ENCODE data around the gene KMT2C. TPM values are rescaled to one million over a fixed set of nuclear protein-coding genes. Genes with fewer than 3 reads are reported as not detected.

The KMT2C gene
- total and polyA plus RNA-seq, 2 of the 13 experiments (the other 11 are each of a cell fraction or from before 2014, with no cell fraction given): 7.1 to 14.4 TPM

GRCh38 chr7:152463709-152464311 is 28.0 kb upstream of the KMT2C start (continued):
- TF ChIP-seq AHDC1 (CRISPR knock-in tag; IDR thresholded peaks at IDR 0.05; ENCODE audit: borderline replicate concordance) (peak; percentile 24; the same call in 1 of the 2 replicates), ZNF451 (CRISPR knock-in tag; IDR thresholded peaks at IDR 0.05) (0 out of 2 replicates have a peak, but pooled peaks have one; percentile 45), RXRA (CRISPR knock-in tag; IDR thresholded peaks at IDR 0.05) (peak; percentile 38; the same call in 1 of the 2 replicates), HDAC1 (CRISPR knock-in tag; IDR thresholded peaks at IDR 0.05) (no peak; the same call in 1 of the 2 replicates), THAP11 (CRISPR knock-in tag; IDR thresholded peaks at IDR 0.05) (peak; percentile 71), TAF1 (CRISPR knock-in tag; IDR thresholded peaks at IDR 0.05) (peak; percentile 9; the same call in 1 of the 2 replicates), ZNF281 (CRISPR knock-in tag; IDR thresholded peaks at IDR 0.05; ENCODE audit: borderline replicate concordance) (peak; percentile 91), LCORL (IDR thresholded peaks at IDR 0.05) (no peak), LCORL (CRISPR knock-in tag; IDR thresholded peaks at IDR 0.05) (peak; percentile 70), FOXA3 (CRISPR knock-in tag; IDR thresholded peaks at IDR 0.05) (0 out of 2 replicates have a peak, but pooled peaks have one; percentile 15), RAD21 (CRISPR knock-in tag; IDR thresholded peaks at IDR 0.05) (peak; percentile 60; the same call in 1 of the 2 replicates), DMTF1 (CRISPR knock-in tag; IDR thresholded peaks at IDR 0.05) (no peak), ZSCAN29 (CRISPR knock-in tag; conservative IDR thresholded peaks at IDR 0.05) (peak; percentile 11; the same call in 1 of the 2 replicates), ATF3 (CRISPR knock-in tag; IDR thresholded peaks at IDR 0.05) (0 out of 2 replicates have a peak, but pooled peaks have one; percentile 12)
